ENCODE results near the gene SAAL1.

- TF ChIP-seq CTCF (IDR thresholded peaks at IDR 0.05) (no peak), POLR2A (IDR thresholded peaks at IDR 0.05) (no peak)
These were observed 5.1 kb upstream of the SAAL1 start for GRCh38 chr11:18111005-18111404.

All from uterus (tissue), 2 donors.